ENCODE results near the gene DDAH1.

DDAH1 gene

DNA sequence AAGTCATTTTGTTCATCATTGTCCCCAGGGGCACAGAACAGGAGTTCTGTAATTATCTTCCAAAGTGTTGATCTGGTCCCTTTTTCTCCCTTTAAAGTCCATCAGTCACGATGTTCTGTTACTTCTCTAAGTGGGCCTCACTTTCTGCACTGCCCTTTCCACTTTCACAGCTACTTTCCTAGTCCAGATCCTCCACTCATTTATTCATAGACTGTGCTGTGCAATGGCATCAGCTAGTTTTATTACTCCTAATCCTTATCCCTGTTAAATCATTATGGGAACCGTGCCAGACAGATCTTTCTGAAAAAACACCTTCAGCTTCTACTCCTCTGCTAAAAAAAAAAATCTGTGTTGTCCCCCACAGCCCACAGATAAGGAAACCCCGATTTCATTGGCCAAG lies 124.5 kb downstream of the DDAH1 start:
- no peaks in the 10 kb centered on the region for H3K79me2 ChIP-seq (ENCODE audit: insufficient read depth, low read length)
- H3K9me2 ChIP-seq (replicated peaks; ENCODE audit: low read depth, low read length): no peaks in the 10 kb centered on the region
- H3K4me3 ChIP-seq (ENCODE audit: low read length, poor library complexity, severe bottlenecking): no peak overlapping the region
- no peak overlapping the region for H3K9ac ChIP-seq (ENCODE audit: low read depth, low read length, poor library complexity, severe bottlenecking)
- TF ChIP-seq EZH2phosphoT487 (IDR thresholded peaks at IDR 0.05; ENCODE audit: borderline replicate concordance): no peak
- TF ChIP-seq, protein P1, sequence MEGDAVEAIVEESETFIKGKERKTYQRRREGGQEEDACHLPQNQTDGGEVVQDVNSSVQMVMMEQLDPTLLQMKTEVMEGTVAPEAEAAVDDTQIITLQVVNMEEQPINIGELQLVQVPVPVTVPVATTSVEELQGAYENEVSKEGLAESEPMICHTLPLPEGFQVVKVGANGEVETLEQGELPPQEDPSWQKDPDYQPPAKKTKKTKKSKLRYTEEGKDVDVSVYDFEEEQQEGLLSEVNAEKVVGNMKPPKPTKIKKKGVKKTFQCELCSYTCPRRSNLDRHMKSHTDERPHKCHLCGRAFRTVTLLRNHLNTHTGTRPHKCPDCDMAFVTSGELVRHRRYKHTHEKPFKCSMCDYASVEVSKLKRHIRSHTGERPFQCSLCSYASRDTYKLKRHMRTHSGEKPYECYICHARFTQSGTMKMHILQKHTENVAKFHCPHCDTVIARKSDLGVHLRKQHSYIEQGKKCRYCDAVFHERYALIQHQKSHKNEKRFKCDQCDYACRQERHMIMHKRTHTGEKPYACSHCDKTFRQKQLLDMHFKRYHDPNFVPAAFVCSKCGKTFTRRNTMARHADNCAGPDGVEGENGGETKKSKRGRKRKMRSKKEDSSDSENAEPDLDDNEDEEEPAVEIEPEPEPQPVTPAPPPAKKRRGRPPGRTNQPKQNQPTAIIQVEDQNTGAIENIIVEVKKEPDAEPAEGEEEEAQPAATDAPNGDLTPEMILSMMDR (conservative IDR thresholded peaks at IDR 0.05; ENCODE audit: low read length): no peak
- H4K20me1 ChIP-seq (ENCODE audit: insufficient read depth, low read length, poor library complexity, severe bottlenecking): no peaks in the 10 kb centered on the region
- peaks cover 6% of the 10 kb centered on the region for H3K4me1 ChIP-seq (ENCODE audit: insufficient read depth, low read length, poor library complexity, severe bottlenecking)
- no peaks in the 10 kb centered on the region for H3K36me3 ChIP-seq (ENCODE audit: insufficient read depth, low read length)
- no peaks in the 10 kb centered on the region for H3K27me3 ChIP-seq (ENCODE audit: insufficient read depth, low read length, poor library complexity, severe bottlenecking)
- H2AFZ ChIP-seq (ENCODE audit: low read length): no peak overlapping the region
- H3K9me3 ChIP-seq (ENCODE audit: insufficient read depth, low read depth, low read length): no peaks in the 10 kb centered on the region
- no peaks in the 10 kb centered on the region for H3F3A ChIP-seq (ENCODE audit: low read depth)
- H3K4me2 ChIP-seq (ENCODE audit: low read depth, low read length, poor library complexity, severe bottlenecking): no peak overlapping the region

DNA sequence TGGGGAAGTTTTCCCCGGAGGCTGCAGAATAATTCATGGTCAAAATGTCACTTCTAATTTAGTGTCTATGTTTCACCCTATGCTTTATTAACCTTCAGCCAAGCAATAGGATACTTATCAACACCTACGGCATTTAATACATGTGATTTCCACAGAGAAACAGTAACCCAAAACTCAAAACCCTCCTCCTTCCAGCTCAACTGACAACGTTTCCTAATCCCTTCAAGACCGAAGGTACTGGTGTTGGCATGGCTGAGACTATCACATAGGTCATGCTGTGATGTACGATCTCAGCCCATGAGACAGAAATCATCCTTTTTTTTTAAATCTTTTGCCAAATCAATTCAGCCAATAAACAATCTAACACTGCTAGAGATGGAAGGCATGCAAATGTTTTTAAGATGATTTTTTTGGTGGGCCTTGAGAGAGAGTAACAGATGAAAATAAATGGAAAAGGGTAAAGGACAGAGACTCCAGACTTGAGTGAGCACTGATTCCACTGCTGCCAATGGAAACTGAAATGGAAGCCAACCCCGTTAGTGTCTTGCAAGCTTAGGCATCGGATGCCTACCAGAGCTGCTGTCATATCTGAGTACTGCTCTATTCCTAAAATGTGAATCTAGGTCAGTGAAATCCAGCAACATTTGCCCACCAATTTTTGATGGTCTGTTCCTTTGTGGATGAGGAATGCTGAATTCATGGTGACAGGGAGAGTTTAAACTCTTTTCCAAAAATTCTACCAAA lies 125.1 kb downstream of the DDAH1 start:
- Histone ChIP-seq H3K4me3 (ENCODE audit: low read length, poor library complexity, severe bottlenecking) (no peak overlapping the region), H4K20me1 (ENCODE audit: insufficient read depth, low read length, poor library complexity, severe bottlenecking) (no peaks in the 10 kb centered on the region), H3K4me2 (ENCODE audit: low read depth, low read length, poor library complexity, severe bottlenecking) (no peak overlapping the region), H2AFZ (ENCODE audit: low read length) (no peak overlapping the region), H3K36me3 (ENCODE audit: insufficient read depth, low read length) (no peaks in the 10 kb centered on the region), H3F3A (ENCODE audit: low read depth) (no peaks in the 10 kb centered on the region), H3K9me2 (replicated peaks; ENCODE audit: low read depth, low read length) (no peaks in the 10 kb centered on the region), H3K9ac (ENCODE audit: low read depth, low read length, poor library complexity, severe bottlenecking) (no peak overlapping the region), H3K4me1 (ENCODE audit: insufficient read depth, low read length, poor library complexity, severe bottlenecking) (peaks cover 12% of the 10 kb centered on the region), H3K27me3 (ENCODE audit: insufficient read depth, low read length, poor library complexity, severe bottlenecking) (no peaks in the 10 kb centered on the region), H3K79me2 (ENCODE audit: insufficient read depth, low read length) (no peaks in the 10 kb centered on the region), H3K9me3 (ENCODE audit: insufficient read depth, low read depth, low read length) (no peaks in the 10 kb centered on the region)
- TF ChIP-seq, protein P1 (conservative IDR thresholded peaks at IDR 0.05; ENCODE audit: low read length): no peak
- TF ChIP-seq EZH2phosphoT487 (IDR thresholded peaks at IDR 0.05; ENCODE audit: borderline replicate concordance): no peak

DNA sequence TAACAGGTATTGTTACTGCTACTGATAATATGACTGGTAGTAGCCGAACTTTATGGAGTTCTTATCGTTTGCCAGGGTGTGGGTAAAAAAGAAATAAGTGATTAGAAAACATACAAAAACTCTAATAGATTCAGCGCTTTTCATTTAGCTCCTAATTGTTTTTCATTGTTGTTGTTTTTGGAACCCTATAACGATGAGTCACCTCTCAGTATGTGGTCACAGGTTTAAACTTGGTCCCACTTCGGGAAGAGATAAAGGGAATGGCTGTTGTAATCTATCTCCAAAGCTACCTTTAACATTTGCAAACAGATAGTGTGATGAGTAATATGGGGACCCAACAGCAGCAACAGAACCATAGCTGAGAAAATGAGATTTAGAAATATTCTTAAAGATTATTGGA lies 125.9 kb downstream of the DDAH1 start:
- no peak overlapping the region for H3K4me2 ChIP-seq (ENCODE audit: low read depth, low read length, poor library complexity, severe bottlenecking)

More for the DNA sequence above, 125.9 kb downstream of the DDAH1 start:
- Histone ChIP-seq H3K36me3 (ENCODE audit: insufficient read depth, low read length) (no peaks in the 10 kb centered on the region), H3K79me2 (ENCODE audit: insufficient read depth, low read length) (no peaks in the 10 kb centered on the region), H3K27me3 (ENCODE audit: insufficient read depth, low read length, poor library complexity, severe bottlenecking) (no peaks in the 10 kb centered on the region), H3K9me3 (ENCODE audit: insufficient read depth, low read depth, low read length) (no peaks in the 10 kb centered on the region; the same call in 1 of the 2 replicates), H3K9ac (ENCODE audit: low read depth, low read length, poor library complexity, severe bottlenecking) (no peak overlapping the region), H3K4me3 (ENCODE audit: low read length, poor library complexity, severe bottlenecking) (no peak overlapping the region), H2AFZ (ENCODE audit: low read length) (no peak overlapping the region), H4K20me1 (ENCODE audit: insufficient read depth, low read length, poor library complexity, severe bottlenecking) (no peaks in the 10 kb centered on the region), H3F3A (ENCODE audit: low read depth) (no peaks in the 10 kb centered on the region), H3K9me2 (replicated peaks; ENCODE audit: low read depth, low read length) (no peaks in the 10 kb centered on the region), H3K4me1 (ENCODE audit: insufficient read depth, low read length, poor library complexity, severe bottlenecking) (peaks cover 18% of the 10 kb centered on the region)
- TF ChIP-seq EZH2phosphoT487 (IDR thresholded peaks at IDR 0.05; ENCODE audit: borderline replicate concordance): no peak
- TF ChIP-seq, protein P1 (conservative IDR thresholded peaks at IDR 0.05; ENCODE audit: low read length): no peak
